Endothelial cell of umbilical vein (primary cell): ENCODE results near the gene ELAC1.

ENCODE experiments used
- EZH2 ChIP-seq: IDR thresholded peaks from 2 replicates; pipeline ENCODE4 v1.6.1; 2012; ENCODE audit warnings: borderline replicate concordance, low read depth, mild to moderate bottlenecking, moderate library complexity, low read length, inconsistent platforms; ENCODE audit not compliant: severe bottlenecking
- GATA2 ChIP-seq: IDR thresholded peaks from 2 replicates; pipeline ENCODE4 v1.7.0; 2011; ENCODE audit warnings: low read depth, mild to moderate bottlenecking, moderate library complexity, mixed read lengths, low read length; ENCODE audit not compliant: insufficient read length, insufficient read depth
- JUN ChIP-seq: IDR thresholded peaks from 2 replicates; pipeline ENCODE4 v1.6.1; 2011; ENCODE audit warnings: borderline replicate concordance, low read depth; ENCODE audit not compliant: insufficient read length, insufficient read depth
- MYC ChIP-seq: IDR thresholded peaks from one replicate; pipeline ENCODE4 v1.6.1; 2011; ENCODE audit warnings: mild to moderate bottlenecking, low read depth, low read length
- POLR2A ChIP-seq: IDR thresholded peaks from 2 replicates; pipeline ENCODE4 v1.6.1; 2012; ENCODE audit warnings: low read depth, mild to moderate bottlenecking, control low read depth, low read length
- POLR2AphosphoS5 ChIP-seq: IDR thresholded peaks from 2 replicates; pipeline ENCODE4 v1.6.1; 2012; ENCODE audit warnings: low read depth, mild to moderate bottlenecking, control low read depth, low read length, moderate library complexity; ENCODE audit not compliant: insufficient read depth
- TF ChIP-seq, protein P1 (sequence below), 2 donors: IDR thresholded peaks; 1 replicate in 1 of 2; 2 replicates in 1 of 2; pipeline ENCODE4 v1.5.1; 2011; ENCODE audit warnings: low read length in 2 of 2, mild to moderate bottlenecking in 2 of 2, moderate library complexity in 2 of 2, control low read depth in 1 of 2, inconsistent platforms in 1 of 2, low read depth in 1 of 2; ENCODE audit not compliant: insufficient read depth in 1 of 2; ENCODE audit errors: extremely low read depth in 1 of 2
- TF ChIP-seq, protein P2 (sequence below): IDR thresholded peaks from 2 replicates; pipeline ENCODE4 v1.6.1; 2011; ENCODE audit not compliant: insufficient read depth, insufficient read length

DNA sequence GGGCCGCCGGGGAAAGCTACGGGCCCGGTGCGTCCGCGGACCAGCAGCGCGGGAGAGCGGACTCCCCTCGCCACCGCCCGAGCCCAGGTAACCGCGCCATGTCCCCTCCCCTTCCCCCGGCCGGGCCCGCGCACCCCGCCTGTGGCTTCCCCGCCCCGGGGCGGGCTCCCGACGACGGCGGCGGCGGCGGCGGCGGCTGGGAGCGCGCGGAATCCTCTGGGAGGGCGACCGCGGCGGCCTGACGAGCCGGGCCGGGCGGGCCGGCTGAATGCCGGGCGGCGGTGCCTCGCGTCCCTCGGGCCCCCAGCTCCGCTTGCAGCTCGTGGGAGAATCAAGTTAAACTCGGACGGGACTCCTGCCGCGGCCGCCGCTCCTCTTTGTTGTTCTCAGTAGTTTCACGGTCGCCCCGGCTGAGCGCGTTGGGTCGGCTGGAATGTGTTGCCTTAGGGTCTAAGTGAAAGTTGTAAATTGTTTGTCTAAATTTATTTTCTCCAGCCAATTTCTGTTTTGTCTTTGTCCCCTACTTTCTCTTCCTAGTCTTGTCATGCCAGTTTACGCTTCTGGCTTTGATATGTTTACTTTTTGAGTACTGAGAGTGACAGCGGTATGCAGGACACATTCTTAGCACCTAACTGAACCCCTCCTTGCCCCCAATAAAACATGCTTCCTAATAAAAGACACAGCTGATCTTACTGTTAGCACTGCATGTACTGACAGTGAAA is 62.9 kb downstream of the ELAC1 start:
- TF ChIP-seq, protein P1, sequence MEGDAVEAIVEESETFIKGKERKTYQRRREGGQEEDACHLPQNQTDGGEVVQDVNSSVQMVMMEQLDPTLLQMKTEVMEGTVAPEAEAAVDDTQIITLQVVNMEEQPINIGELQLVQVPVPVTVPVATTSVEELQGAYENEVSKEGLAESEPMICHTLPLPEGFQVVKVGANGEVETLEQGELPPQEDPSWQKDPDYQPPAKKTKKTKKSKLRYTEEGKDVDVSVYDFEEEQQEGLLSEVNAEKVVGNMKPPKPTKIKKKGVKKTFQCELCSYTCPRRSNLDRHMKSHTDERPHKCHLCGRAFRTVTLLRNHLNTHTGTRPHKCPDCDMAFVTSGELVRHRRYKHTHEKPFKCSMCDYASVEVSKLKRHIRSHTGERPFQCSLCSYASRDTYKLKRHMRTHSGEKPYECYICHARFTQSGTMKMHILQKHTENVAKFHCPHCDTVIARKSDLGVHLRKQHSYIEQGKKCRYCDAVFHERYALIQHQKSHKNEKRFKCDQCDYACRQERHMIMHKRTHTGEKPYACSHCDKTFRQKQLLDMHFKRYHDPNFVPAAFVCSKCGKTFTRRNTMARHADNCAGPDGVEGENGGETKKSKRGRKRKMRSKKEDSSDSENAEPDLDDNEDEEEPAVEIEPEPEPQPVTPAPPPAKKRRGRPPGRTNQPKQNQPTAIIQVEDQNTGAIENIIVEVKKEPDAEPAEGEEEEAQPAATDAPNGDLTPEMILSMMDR (IDR thresholded peaks at IDR 0.05; ENCODE audit: extremely low read depth in 1 of 2, insufficient read depth in 1 of 2, low read depth in 1 of 2, low read length in 2 of 2), result no peak
- TF ChIP-seq MYC (no peak), POLR2A (no peak), GATA2 (no peak), EZH2 (no peak), POLR2AphosphoS5 (peak; percentile 37), JUN (no peak)
- TF ChIP-seq, protein P2, sequence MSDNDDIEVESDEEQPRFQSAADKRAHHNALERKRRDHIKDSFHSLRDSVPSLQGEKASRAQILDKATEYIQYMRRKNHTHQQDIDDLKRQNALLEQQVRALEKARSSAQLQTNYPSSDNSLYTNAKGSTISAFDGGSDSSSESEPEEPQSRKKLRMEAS, result no peak
